A172 (cell line): ENCODE measurements around the gene DUSP9. TPM values are rescaled to one million over a fixed set of nuclear protein-coding genes. Genes with fewer than 3 reads are reported as not detected.

ENCODE experiments used
- DNase-seq: peaks from one replicate; pipeline ENCODE4 v3.0.0-alpha.2; 2015; ENCODE audit warnings: low spot score
- total RNA-seq: library from RNA; depleted of rRNA; stranded (reverse); fragments of >200 nt; shearing (Covaris generic); gene quantifications from 2 replicates; pipeline ENCODE4 v1.2.3, GENCODE V29; 2014

The DUSP9 gene
- total RNA-seq, 1 experiment from 2014 or later = 9.0 TPM

DNA sequence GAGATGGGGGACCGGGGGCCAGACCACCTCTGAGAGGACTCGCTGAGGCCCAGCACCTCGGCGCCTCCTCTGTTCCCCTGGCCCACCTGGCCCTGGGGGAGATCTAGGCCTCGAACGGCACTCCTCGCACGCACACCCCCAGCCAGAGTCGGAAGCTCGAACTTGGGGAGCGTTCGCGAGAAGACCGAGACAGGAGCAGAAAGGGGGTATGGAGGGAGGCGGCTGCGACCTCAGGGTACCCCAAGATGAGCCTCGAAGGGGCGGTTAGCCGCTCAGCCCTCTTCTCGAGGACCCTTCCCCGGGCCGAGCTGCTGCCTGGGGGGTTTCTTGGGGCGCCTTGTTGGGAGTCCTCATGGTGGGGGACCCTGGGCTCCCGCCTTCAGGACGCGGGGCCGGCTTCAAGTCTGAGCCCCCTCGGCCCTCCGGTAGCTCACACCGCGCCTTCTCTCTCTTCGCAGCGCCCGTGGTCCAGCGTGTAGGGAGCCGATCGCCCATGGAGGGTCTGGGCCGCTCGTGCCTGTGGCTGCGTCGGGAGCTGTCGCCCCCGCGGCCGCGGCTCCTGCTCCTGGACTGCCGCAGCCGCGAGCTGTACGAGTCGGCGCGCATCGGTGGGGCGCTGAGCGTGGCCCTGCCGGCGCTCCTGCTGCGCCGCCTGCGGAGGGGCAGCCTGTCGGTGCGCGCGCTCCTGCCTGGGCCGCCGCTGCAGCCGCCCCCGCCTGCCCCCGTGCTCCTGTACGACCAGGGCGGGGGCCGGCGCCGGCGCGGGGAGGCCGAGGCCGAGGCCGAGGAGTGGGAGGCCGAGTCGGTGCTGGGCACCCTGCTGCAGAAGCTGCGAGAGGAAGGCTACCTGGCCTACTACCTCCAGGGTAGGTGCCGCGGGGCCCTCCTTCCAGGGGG is 706 bp downstream of the DUSP9 start:
- DNase-seq = no peak

DNA sequence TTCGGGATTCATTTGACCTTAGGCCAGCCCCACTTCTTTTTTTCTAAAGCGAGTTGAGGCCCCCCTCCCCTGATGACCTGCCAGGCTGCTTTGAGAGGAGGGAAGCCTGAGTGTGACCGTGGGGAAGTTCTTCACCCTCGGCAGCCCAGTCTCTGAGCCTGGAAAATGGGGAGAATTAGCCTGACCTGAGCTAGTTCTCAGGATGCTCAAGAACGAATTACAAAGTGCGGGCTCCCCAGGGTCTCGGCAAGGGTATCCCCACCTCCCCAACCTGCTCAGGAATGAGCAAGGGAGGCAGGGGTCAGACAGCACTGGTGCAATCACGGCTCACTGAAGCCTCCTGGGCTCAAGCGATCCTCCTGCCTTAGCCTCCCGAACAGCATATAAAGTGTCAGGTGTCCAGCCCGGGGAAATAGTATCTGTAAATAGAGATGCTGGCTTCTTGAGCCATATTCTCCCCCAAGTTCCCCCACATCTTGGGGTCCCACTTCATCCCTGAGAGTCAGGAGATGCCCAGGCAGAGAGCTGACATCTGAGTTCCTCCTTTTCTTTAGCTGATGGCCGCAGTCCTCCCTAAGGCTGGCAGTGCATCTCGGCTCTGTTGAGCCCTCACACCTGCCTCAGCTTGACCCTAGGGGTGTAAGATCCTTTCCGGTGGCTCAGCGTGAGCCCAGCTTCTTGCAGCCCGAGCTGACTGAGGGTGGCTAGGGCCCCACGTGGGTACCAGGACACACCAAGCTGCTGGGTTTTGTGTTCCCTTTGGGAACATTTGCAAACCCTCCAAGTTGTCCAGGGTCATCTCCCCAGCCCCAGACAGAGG is 1.6 kb downstream of the DUSP9 start:
- DNase-seq = no peak

DNA sequence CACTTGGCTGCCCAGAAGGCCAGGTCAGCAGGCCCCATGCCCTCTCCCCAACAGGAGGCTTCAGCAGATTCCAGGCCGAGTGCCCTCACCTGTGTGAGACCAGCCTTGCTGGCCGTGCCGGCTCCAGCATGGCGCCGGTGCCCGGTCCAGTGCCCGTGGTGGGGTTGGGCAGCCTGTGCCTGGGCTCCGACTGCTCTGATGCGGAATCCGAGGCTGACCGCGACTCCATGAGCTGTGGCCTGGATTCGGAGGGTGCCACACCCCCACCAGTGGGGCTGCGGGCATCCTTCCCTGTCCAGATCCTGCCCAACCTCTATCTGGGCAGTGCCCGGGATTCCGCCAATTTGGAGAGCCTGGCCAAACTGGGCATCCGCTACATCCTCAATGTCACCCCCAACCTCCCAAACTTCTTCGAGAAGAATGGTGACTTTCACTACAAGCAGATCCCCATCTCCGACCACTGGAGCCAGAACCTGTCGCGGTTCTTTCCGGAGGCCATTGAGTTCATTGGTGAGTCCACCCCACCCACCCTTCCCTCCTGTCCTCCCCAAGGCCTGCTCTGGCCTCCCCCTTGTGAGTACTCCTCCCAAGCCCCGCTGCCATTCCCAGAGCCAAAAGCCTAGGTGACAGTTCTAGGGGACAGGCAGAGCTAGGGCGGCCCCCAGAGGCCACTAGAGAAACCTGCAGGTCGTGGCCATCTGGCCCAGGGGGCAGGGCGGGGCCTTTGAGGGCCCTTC is 2.3 kb downstream of the DUSP9 start:
- DNase-seq = peak; percentile 39

DNA sequence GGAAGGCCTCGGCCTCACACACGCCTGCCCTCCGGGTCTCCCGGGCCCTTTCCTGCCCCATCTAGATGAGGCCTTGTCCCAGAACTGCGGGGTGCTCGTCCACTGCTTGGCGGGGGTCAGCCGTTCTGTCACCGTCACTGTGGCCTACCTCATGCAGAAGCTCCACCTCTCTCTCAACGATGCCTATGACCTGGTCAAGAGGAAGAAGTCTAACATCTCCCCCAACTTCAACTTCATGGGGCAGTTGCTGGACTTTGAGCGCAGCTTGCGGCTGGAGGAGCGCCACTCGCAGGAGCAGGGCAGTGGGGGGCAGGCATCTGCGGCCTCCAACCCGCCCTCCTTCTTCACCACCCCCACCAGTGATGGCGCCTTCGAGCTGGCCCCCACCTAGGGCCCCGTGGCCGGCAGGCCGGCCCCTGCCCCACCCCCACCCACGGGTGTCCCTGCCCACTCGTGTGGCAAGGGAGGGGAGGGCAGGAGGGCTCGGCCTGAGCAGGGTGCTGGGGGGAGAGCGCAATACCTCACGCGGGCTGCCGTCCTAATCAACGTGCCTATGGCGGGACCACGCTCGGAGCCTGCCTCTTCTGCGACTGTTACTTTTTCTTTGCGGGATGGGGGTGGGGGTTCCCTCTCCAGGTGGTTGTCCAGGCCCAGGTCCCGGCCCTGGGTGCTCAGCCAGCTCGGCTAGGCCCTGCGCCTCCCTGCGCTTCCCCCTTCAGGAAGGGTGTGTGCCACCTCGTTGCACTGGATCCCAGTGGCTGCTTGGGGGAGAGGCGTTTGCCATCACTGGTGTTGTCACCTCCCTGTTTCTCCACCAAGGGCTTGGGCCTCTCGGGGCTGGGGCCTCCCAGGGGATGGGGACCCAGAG is 3.1 kb downstream of the DUSP9 start:
- DNase-seq = no peak

DNA sequence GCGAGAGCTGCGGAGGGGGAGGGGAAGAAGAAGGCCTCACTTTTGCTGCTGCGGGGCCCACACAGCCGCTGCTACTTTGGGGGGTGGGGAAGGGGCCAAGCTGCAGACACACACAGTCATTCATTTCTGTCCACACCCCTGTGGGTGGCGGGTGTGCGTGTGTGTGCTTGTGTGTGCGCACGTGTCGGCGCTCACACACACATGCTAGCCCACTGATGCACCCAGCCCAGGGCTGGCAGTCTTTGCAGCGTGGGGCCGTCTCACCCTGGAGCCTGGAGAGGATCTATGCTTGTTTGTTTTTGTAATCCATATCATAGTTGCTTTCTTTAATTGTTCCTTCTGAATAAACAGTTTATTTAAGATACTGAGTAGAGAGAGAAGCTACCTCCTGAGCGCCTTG is 4.0 kb downstream of the DUSP9 start:
- DNase-seq = no peak

DNA sequence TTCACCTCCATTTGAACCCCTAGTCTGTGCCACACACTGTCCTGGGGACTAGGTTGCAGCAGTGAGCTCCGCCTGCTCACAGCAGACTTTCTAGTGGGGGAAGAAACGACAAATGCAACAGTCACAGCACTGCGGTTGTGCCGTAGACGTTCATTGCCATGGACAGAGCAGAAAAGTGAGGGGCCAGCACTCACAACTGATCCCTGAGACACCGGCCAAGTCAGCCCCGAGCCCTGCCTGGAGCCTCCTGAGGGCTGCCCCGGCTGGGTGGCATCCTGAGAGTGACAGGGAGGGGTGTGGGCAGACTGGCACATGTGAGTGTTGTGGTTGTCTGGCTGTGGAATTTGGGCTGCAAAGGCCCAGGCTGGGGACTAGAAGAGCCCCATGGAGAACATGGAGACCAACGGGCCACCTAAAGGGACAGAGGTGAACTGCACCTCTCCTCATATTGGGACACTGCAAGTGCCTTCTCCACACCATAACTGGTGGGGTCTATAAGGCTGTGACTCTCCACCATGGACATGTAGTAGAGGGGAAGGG is 4.6 kb downstream of the DUSP9 start:
- DNase-seq = no peak

DNA sequence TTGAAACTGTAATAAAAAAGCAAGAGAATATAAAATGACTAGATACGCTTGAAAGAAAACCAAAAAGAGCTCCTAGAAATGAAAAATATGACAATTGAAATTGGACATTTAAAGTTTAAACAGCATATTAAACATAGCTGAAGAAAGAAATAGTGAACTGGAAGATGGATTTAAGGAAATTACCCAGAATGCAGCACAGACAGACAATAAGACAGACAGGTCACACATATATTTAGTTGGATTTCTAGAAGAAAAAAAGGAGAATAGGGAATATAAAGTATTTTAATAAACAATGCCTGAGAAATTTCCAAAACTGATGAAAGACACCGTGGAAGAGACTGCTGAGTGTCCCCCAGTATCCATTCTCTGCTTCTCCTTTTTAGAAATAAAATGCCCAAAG is 6.6 kb downstream of the DUSP9 start:
- no peak for DNase-seq

DNA sequence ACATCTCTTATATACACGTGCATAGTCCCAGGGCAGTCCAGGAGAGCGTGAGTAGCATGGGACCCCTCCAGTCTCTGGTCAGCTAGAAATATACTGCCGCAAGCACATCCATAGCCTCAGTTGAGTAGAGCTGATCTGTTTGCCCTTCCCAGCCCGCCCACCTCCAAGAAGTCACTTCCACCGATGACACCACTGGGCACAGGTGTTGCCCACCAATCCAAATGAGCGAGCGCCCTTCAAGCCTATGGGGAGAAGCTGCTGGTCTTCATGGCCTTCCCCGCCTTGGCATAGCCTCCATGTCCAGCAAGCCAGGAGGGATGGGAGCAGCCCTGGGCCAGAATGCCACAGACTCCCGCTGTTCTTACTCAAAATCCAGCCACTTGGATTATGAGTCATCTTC is 10.2 kb downstream of the DUSP9 start:
- DNase-seq = peak; percentile 46

DNA sequence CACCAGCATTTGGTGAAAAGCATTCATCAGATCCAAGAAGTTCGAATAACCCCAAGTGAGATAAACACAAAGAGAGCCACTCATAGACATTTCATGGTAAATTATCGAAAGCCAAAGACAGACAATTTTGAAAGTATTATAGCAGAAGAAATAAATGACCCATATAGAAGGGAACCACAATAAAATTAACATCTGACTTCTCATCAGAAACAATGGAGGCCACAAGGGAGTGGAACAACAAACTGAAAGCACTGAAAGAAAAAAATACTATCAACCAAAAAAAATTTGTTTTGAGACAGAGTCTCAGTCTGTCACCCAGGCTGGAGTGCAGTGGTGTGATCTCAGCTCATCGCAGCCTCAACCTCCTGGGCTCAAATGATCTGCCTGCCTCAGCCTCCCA is 12.3 kb downstream of the DUSP9 start:
- DNase-seq = no peak

DNA sequence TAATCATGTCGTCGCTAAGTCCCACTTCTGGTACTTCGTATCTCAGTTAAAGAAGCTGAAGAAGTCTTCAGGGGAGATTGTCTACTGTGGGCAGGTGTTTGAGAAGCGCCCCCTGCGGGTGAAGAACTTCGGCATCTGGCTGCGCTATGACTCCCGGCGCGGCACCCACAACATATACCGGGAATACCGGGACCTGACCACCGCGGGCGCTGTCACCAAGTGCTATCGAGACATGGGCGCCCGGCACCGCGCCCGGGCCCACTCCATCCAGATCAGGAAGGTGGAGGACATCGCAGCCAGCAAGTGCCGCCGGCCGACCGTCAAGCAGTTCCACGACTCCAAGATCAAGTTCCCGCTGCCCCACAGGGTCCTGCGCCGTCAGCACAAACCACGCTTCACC is 15.3 kb downstream of the DUSP9 start:
- DNase-seq = no peak

DNA sequence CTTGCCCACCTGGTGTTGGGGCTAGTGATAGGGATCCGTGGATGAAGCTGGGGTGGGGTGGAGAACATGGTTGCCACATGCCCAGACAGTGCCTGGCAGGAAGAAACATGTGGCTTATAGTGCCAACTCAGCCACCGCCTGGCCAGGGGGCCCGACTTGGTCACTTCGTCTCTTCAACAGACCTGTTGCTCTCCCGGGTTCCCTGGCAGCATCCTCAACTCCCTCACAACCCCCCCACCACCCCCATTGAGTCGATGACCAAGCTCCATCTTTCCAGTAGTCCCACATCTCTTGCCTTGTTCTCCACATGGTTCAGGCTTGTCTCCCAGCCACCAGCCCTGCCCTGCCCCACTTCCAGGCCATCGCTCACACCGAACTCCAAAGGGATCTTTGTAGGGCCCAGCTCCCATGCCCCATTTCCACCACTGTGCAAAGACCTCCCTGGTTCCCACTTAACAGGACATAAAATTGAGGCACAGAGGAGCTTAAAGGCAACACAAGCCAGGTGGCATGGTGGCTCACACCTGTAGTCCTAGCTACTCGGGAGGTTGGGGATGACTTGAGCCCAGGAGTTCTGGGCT is 18.8 kb downstream of the DUSP9 start:
- no peak for DNase-seq

DNA sequence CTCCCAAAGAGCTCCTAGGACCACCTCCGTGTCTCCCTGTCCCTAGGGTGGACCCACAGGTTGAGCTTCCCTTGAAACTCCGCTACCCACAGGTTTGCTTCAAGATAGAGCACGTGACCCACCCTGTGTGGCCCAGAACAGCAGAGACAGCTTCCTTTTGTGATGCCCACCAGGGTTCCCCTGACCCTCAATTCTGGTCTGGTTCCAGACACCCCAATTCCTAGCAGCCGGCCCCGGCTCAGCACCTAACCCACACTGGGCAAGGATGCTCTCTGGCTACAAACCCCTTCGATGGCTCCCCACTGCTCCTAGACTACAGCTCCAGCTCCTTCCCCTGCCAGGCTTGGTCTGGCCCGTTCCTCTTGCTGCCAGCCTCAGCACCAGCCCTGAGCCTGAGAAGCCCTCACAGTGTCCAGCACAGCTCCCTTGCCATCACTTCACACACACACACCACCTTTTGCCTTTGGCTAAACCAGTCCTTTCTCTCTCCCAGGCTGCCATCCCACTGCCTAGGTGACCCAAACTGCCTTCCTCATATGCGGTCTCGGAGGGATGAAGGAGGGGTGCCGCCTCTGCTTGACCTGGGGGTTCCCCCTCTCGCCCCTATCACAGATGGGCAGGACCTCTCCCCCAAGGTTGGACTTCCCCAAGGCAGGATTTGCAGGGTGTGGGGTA is 20.4 kb downstream of the DUSP9 start:
- DNase-seq = no peak

DNA sequence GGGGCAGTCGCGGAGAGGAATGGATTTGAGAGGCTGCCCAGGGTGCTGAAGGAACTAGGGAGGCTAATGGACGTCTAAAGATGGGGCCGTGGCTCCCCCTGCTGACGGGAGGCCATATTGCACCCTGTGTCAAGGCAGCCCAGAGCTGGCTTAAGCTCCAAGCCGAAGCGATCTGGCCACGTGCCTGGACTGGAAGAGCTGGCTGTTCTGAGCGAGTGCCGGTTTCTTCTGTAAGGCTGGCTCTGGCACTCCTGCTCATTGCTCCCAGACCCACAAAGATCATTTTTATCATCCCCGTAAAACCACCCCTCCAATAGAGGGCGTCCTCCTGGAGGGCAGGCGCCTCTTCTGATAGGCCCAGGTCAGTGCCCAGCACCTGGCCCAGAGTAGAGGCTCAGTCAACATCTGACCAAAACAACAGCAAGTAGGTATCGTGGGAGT is 21.0 kb downstream of the DUSP9 start:
- DNase-seq = peak; percentile 81

DNA sequence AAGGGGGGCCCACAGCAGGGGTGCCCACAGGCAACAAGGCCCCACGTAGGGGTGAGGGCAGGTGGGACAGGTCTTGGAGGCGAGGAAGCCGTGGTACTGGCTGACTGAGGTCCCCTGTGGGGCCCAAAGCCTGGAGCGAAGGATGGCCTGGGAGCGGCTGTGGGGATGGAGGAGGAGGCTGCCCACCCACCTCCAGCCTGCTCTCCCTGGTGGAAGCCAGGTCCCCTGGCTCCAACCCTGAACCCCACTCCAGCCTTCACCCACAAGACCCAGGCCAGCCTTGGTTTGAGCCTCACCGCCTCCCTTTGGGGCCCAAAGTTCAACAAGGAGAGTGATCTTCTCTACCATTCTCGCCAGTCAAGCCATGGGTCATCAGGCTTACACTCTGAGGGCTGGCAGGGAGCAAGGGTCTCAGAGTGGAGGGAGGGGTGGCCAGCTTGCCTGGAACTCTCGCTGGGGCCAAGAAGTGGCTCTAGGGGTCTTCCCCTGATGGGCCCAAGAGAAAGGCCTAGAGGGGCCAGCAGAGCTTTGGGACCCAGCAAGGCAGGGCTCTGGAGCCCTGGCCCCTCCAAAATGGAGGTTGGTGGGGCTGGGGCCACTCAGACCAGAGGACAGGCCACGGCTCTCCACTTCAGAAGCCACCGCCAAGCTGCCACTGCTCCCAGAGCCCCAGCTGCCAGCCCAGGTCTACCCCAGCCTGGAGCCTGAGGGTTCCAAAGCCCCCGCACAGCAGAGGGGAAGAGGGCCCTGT is 21.6 kb downstream of the DUSP9 start:
- DNase-seq = no peak

DNA sequence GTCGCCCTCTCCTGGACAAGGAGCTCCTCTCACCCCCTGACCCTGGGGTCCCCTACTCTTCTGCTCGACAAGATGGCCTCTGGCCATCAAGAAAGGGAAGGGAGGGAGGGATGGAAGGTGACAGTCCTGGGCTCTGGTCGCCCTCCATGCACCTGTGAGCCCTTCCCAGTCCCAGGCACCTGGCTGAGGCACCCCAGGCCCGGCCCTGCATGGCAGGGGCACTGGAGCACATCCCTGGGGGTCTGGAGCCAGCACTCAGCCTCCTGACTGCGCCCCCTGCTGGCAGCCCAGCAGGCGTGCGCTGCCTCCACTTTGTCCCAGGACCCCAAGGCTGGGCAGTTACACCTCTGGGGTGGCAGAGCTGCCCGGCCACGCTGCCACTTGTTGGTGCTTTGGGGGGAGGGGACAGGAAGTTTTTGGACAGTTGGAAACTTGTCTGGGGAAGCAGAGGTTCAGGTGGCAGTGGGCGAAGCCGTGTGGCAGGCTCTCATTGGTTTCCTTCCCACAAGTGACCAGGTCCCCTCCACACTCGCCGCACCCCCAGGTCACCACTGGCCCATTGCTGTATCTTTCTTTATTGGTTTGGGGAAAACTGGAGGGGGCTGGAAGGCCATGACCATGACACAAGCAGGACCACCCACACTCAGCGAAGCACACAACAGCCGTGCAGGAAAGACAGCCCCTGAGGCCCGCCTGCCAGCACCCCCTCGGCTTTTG is 22.3 kb downstream of the DUSP9 start:
- DNase-seq = peak; percentile 21

DNA sequence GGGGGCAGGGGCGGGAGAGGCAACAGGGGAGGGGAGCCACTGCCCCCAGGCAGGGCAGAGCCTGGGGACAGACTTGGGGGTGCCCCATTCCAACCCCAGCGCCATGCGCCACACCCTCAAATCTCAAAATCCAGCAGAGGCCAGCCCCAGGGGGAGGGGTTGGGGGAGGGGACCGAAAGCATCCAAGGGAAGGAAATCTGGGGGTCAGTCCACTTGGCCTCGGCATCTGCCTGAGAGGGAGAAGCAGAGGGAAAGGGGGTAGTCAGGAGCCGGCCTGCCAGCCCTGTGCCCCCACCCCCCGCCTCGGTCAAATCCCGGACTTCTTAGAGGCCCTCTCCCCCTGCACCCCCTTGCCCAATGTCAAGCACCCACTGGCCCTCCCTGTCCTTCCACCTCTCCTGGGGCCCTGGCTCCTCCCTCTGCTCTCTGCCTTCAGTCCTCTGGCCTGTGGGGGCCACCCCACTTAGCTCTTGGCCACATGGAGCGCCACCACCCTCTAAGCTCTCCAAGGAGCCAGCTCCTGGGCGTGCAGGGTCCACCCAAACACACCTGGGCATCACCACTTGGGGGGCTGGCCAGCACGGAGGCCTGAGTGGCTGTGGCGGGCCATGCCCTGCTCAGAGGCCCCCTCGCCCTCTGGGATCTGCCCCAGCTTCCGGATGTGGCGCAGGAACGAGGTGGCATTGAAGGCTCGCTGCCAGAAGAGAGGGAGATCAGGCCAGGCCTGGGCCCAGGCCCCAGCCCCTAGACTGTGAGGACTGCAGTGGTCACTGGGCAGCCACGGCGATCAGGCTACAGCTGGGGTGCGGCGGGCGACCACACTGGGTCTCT is 23.1 kb downstream of the DUSP9 start:
- no peak for DNase-seq

DNA sequence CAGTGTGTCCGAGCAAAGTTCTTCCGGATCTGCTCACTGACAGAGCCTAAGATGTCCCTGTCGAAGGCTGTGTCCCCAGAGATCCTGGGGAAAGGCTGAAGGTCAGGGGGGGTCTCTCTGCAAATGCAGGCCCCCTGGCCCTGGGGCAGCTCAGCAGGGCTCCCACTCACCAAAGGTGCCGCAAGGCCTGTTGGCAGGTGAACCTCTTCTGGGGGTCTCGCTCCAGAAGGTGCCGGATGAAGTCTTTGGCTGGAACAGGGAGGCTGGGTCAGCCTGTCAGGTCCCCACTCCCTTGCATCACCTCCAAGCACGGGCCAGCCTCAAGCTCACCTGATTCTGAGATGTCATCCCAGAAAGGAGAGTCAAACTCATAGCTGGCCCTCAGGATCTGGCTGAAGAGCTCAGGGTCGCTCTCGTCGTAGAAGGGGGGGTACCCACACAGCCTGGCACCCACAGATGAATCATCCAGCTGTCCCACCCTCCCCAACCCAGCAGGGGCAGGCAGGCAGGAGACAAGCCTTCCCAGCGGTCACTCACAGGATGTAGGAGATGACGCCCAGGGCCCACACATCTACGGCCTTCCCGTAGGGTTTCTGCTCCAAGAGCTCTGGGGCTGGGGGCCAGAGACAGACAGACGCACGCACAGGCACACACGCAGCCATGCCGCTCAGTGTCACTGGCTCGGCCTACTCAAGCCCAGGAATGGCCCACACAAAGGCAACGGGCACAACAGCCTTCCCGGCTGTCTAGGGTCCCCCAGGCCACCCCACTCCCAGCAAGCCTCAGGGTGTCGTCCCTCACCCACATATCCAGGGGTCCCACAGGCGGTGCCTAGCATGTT is 24.0 kb downstream of the DUSP9 start:
- peak; percentile 9 for DNase-seq
